ENCODE data around the gene CCDC9.
"Not testable (repeated sequence)": the region's sequence is repeated elsewhere in the genome, so short reads cannot be mapped to it uniquely, and the experiment has no call there.

CCDC9 gene

DNA sequence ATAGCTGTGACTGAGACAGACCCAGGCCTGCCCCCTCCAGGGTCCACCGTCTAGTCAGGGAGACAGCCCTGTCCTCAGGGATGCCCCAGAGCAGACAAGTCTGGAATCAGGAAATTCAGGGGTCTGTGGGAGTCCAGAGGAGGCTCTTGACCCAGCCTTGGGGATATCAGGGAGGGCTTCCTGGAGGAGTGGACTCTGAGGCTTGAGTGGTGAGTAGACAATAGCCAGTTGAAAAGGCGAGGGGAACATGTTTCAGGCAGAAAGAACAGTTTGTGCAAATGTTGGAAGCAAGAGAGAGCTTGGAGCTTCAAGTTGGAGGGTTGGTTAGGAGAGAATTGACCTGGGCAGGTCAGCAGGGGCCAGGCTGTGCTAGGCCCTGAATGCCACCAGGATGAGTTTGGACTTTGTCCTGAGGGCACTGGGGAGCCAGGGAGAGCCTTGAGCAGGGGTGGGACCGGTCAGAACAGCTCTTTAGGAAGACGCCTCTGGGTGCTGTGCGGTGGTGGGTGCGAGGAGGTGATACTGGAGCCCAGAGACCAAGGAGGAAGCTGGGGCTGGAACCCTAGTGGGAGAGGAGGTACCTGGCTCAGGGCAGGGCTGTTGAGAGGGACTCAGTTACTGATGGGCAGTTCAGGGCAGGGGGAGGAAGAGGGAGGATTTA lies 2.7 kb downstream of the CCDC9 start:
- no peak for DNase-seq (ENCODE audit: extremely low read depth in 1 of 2, low read depth in 1 of 2)

DNA sequence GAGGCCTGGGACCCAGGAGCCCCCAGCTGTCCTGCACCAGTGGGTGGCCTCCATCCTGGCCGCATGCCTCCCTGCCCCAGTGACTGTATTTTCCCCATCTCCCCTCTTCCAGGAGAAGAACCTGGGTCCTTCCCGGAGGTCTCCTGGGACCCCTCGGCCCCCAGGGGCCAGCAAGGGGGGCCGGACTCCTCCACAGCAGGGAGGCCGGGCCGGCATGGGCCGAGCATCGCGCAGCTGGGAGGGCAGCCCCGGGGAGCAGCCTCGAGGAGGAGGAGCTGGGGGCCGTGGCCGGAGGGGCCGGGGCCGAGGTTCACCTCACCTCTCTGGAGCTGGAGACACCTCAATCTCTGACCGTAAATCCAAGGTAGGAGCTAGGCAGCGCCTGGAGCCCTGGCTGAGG lies 4.2 kb downstream of the CCDC9 start:
- DNase-seq (ENCODE audit: extremely low read depth in 1 of 2, low read depth in 1 of 2) = no peak

DNA sequence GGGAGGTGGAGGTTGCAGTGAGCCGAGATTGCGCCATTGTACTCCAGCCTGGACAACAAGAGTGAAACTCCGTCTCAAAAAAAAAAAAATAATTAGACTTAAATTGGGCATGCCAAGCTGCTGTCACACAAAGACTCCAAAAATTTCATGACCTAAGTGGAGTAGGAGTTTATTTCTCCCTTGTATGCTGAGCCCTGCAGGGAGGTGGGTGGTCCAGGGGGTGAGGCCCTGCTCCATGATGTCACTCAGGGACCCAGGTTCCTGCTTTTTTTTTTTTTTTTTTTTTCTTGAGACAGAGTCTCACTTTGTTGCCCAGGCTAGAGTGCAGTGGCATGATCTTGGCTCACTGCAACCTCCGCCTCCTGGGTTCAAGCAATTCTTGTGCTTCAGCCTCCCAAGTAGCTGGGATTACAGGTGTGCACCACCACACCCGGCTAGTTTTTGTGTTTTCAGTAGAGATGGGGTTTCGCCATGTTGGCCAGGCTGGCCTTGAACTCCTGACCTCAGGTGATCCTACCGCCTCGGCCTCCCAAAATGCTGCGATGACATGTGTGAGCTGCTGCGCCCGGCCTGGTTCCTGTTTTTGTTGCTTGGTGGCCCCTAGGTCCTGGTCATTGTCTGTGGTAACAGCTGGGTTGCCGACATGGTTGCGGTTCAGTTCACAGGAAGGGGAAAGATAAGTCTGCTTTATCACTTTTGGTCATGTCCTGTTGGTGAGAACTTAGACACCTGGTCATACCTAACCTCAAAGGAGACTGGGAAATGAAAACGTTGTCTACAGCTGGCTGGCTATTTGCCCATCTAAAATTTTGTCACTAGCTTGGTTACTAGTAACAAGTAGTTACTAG lies 5.8 kb downstream of the CCDC9 start:
- not testable (repeated sequence) for DNase-seq (ENCODE audit: extremely low read depth in 1 of 2, low read depth in 1 of 2)

DNA sequence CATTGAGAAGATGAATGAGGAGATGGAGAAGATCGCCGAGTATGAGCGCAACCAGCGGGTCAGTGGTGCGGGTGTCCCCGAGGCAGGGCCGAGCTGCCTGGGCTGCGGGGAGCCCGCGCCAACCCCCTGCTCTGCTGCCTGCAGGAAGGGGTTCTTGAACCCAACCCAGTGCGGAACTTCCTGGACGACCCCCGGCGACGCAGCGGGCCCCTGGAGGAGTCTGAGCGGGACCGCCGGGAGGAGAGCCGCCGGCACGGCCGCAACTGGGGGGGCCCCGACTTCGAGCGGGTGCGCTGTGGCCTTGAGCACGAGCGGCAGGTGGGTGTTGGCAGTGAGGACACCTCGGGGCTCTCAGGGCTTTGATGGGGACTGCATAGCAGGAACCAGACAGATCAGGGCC lies 8.3 kb downstream of the CCDC9 start:
- no peak for DNase-seq (ENCODE audit: extremely low read depth in 1 of 2, low read depth in 1 of 2)

DNA sequence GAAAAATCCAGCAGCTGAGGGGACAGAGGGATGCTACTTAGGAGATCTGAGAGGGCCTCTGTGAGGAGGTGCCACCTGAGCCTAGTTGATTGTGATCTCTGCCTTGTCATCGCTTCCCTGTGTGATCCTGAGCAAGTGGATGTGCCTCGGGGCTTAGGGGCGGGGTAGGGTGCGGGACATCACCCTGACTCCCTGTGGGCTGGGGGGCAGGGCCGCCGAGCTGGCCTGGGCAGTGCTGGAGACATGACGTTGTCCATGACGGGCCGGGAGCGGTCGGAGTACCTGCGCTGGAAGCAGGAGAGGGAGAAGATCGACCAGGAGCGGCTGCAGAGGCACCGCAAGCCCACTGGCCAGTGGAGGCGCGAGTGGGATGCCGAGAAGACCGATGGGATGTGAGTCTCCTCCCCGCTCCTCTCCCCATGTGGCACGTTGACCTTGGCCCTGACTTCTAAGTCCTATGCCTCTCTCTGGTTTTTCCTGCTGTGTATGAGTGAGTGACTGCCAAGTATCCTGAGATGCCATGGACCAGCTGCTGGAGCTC lies 10.1 kb downstream of the CCDC9 start:
- no peak for DNase-seq (ENCODE audit: extremely low read depth in 1 of 2, low read depth in 1 of 2)

DNA sequence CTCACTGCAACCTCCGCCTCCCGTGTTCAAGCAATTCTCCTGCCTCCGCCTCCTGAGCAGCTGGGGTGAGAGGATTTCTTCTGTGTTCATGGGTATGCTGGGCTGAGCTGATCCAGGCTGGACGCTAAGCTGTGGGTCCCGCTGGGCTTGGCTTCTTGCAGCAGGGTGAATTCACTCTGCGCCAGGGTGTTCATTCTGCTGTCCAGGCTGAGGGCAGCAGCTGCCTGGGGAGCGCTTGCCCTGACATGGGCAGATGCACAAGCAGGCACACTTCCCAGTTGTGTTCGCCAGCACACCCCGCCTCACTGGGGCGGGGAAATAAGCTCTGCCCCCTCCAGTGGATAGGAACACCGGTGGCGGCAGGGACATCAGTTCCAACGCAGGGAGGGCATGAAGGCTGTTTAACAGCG lies 11.0 kb downstream of the CCDC9 start:
- DNase-seq (ENCODE audit: extremely low read depth in 1 of 2, low read depth in 1 of 2) = no peak

DNA sequence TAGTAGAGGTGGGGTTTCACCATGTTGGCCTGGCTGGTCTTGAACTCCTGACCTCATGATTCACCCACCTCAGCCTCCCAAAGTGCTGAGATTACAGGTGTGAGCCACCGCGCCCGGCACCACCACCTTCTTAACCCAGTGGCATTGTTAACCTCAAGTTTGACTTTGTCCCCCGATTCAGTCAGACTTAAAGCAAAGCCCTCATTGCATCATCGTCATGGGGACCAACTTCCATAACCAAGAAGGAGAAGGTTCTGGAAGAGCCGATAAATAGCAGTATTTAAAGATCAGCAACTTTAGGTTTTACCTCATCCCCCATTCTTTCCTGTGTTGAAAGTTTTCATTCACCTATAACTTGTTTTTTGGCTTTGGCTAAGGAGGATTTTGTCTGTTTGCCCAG lies 11.7 kb downstream of the CCDC9 start:
- no peak for DNase-seq (ENCODE audit: extremely low read depth in 1 of 2, low read depth in 1 of 2)

DNA sequence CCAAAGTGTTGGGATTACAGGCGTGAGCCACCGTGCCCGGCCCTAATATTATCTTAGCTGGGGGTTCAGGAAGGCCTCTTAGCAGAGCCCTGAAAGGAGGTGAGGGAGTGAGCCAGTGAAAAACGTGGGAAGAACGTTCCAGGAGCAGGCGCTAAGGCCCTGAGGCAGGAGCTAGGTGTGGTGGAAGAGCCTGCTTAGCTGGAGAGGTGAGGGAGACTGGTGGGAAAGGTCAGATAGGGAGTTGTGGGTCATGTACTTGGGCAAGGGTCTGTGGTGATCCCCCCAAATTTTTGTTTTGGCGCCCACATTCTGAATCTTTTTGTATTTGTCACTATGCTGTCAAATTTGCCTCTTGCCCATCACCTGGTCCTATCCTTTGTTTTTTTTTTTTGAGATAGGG lies 13.3 kb downstream of the CCDC9 start:
- no peak for DNase-seq (ENCODE audit: extremely low read depth in 1 of 2, low read depth in 1 of 2)

DNA sequence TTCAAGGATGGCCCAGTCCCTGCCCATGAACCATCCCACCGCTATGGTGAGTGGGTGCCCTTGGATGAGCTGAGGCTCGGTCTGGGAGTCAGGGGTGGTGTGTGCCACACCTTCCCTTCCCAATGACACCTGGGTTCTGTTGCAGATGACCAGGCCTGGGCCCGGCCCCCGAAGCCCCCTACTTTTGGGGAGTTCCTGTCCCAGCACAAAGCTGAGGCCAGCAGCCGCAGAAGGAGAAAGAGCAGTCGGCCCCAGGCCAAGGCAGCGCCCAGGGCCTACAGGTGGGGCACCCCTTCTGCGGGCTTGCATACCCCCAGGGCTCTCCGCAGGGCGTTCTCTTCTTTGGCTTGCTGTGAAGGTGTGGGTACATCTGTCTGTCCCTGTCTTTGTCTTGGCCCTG lies 14.1 kb downstream of the CCDC9 start:
- no peak for DNase-seq (ENCODE audit: extremely low read depth in 1 of 2, low read depth in 1 of 2)

DNA sequence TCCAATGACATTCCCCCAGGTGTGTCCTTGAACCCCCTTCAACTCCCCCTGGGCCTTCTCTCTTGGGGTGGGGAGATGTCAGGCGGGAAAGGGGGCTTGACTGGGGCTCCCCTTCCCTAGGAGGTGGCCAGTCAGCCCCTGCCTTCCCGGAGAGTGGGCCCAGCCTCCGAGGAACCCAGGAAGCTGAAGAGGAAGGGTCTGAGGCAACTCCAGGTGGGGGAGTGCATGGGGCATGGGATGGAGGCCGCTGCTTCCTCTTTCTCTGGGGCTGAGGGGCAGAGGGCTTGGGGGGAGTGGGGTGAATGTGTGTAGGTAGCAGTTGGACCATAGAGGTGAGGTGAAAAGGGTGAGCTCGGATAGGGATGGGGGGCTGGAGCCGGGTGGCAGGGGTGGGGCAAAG lies 15.6 kb downstream of the CCDC9 start:
- no peak for DNase-seq (ENCODE audit: extremely low read depth in 1 of 2, low read depth in 1 of 2)

DNA sequence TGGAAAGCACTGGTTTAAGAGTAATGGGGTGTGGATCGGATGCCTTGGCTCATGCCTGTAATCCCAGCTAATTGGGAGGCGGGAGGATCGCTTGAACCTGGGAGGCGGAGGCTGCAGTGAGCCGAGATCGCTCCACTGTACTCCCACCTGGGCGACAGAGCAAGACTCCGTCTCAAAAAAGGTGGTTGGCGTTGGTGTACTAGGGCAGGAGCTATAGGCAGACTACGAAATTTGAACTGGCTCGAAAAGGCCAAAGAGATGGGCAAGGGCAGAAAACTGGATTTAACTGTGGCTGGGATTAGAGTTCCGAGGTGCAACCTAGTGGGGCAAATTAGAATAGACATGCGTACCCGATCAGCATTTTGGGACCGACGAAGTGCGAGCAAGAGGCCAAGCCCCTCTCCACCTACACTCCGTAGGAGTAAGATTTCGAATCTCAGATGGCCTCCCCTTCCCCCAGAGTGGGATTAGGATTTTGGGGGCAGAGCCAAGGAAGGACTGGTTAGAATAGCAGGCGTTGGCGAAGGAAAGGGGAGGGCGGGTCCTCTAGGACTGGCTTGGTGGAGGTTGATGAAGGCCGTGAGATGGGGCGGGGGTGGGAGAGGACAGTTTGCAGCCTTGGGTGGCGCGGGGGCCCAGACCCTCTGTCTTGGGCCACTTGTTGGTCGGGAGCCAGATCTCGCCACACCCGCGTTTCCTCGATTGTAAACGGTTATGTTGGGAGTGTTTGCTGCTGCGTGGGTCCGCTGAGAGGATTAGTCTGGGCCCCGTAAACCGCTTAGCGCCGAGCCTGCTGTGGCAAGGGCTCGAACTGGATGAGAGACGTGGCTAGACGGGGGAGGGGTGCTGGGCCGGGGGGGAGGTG lies 16.4 kb downstream of the CCDC9 start:
- DNase-seq (ENCODE audit: extremely low read depth in 1 of 2, low read depth in 1 of 2) = no peak

DNA sequence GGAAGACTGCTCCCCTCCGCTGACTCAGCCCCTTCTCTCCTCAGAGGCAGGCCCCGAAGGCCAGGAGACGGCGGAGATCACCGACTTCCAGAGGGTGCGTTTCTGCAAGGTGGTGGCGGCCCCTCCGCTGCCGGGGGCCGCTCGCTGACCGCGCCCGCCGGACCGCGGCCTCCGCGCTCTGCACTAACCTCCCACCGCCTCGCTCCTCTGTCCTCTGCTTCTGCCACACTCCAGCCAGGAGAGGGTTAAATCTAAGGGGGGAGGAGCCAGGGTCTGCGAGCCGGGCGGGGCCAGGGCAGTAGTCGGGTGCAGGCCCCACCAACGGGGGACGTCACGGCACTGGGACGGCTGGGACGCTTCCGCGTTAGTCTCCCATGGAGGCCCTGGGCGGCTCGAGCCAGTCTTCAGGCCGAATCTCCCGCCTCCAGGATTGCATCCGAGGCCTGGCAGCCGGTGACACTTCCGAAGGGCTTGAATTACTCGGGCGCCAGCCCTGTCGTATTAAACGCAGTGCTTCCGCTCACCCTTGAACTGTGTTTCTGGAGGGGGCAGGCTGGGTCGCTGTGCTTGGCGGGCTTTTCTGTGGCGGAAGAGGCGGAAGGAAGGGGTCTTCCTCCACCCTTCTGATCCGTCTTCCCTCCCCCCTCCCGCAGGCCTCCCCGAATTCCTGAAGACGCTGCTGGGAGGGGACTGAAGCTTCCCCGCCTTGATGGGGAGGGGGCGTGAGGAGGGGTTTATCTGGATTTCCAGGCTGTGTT lies 17.2 kb downstream of the CCDC9 start:
- DNase-seq (ENCODE audit: extremely low read depth in 1 of 2, low read depth in 1 of 2) = peak; percentile 66 to 83

DNA sequence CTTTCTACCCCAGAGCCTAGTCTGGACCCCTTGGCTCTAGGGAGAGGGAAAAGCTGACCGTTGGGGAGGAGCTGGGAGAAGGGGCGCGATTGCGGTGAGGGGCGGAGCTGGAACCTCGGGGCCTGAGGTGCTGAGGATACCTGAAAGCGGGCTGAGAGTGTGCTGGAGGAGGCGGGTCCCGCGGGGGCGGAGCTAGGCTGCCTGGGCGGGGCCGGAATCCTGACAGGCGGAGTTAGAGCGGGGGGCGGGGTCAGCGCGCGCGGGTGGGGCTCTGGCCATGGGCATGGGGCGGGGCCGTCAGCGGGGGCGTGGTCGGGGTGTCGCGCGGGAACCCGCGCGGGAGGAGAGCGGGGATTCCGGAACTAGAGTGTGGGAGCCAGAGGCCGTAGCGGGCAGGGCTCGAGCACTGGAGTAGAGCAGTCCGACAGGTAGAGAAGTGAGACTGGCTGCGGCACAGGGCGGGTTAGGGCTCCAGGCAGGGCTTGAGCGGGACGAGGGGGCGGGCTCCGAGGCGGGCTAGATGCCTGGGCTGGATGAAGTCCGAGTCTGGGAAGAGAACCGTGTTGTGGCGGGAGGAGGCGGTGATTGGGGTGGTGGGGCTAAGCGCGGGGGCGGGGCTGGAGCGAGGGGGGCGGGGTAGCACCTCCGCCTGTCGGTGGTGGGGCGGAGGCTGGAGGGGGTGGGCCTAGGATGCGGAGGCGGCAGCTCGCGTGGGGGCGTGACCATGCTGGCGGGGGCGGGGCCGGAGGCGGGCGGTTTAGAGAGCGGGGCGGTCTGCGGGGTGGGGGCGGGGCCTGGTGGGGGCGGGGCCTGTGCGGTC lies 18.0 kb downstream of the CCDC9 start, which contains the start of gene INAFM1:
Gene INAFM1 (plus strand): TSS at position 815 of the 820 bp plus-strand sequence. CDS start 35 bp downstream, outside the sequence.
- peak; percentile 97 to 100 for DNase-seq (ENCODE audit: extremely low read depth in 1 of 2, low read depth in 1 of 2)

DNA sequence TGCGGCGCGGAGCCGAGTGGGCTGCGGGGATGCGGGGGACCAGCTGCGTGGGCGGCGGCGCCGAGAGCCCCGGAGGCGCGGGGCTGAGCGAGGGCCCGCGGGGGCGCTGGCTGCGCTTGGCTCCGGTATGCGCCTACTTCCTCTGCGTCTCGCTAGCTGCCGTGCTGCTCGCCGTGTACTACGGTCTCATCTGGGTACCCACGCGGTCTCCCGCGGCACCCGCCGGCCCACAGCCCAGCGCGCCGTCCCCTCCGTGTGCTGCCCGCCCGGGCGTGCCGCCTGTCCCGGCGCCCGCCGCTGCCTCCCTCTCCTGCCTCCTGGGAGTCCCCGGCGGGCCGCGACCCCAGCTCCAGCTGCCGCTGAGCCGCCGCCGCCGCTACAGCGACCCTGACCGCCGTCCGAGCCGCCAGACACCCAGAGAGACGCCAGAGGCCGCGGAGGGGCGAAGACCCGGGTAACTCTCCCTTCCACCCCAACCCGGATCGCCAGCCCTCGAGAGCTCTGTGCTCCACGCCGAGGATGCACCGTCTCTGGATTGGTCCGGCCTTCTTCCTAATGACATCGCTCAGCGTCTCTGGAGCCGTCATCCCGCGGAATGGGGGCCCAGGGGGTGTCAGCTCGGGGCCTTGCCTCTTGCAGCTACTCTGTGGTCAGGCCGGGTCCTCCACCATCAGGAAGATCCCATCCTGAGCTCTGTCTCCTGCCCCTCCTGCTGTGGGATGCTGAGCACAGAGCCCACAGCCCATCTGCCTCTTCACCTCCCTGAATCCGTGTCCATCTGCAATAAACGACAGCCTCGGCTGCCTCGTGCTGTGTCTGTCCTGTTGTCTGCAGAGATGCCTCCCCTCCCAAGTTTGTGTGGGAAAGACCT lies 18.8 kb downstream of the CCDC9 start:
- DNase-seq (ENCODE audit: extremely low read depth in 1 of 2, low read depth in 1 of 2) = no peak

DNA sequence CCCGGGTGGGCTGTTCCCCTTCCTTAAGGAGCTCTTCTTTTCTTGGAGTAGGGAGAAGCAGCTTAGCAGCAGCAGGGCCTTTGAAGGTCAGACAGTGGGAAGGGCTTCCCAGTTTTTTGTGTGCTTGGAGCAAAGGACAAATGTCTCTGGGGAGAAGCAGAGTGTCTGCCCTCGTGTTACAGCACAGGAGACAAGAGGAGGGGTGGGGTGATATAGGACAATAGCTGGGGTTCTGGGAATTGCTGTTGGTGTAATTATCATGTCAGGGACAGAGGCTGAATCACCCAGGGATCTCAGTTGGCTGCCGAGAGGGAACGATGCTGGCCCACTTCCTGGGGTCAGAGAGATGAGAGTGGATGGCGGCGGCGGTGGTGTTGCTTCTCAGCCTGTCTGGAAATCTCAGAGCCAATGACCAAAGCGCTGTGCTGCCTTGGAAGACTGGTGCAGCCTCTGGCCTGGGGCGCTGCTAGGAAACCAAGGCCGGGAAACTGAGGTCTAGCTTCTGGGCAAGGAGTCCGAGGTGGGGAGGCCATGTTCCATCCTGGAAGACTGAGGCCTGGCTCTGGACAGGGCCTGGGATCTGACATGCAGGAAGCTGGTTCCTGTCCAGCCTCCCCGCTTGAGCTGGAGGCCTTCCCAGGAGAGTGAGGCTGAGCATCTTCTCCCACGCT lies 19.6 kb downstream of the CCDC9 start:
- no peak for DNase-seq (ENCODE audit: extremely low read depth in 1 of 2, low read depth in 1 of 2)

DNA sequence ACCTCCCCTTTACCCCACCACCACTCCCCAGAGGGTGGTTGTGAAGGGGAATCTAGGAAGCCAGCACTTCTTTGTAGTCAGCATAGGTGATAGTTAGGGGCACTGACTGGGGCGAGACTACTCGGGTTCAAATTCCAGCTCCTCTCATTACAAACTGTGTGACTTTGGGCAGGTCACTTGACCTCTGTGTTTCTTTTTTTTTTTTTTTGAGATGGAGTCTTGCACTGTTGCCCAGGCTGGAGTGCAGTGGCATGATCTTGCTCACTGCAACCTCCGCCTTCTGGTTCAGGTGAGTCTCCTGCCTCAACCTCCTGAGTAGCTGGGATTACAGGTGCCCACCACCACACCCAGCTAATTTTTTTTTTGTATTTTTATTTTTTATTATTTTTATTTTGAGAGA lies 20.2 kb downstream of the CCDC9 start:
- DNase-seq (ENCODE audit: extremely low read depth in 1 of 2, low read depth in 1 of 2) = not testable (repeated sequence)

DNA sequence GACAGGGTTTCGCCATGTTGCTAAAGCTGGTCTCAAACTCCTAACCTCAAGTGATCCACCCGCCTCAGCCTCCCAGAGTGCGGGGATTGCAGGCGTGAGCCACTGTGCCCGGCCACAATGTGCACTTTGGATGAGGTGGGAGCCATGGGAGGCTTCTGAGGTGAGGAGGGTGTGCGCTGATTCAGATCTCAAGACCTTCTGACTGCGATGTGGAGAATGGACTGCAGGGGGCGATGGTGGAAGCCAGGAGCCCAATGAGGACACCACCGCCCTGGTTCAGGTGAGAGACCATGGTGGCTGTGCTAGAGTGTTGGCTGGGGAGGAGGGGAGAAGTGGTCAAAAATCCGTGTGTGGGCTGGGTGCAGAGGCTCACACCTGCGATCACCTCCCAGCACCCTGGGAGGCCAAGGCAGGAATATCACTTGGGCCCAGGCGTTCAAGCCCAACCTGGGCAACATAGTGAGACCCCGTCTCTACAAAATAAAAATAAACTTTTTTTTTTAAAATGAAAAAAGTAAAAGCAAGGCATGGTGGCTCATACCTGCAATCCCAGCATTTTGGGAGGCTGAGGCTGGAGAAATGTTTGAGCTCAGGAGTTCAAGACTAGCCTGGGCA lies 24.0 kb downstream of the CCDC9 start:
- no peak for DNase-seq (ENCODE audit: extremely low read depth in 1 of 2, low read depth in 1 of 2)

Data from activated CD8-positive, alpha-beta memory T cell treated with anti-CD3 and anti-CD28 coated beads for 1 hour (primary cell).